Activated effector memory CD4-positive, alpha-beta T cell treated with anti-CD3 and anti-CD28 coated beads, Interleukin-2, amount 50 U/mL, for 16 hours (primary cell): ENCODE data around the gene CYP4F8.
"Not testable (repeated sequence)": the region's sequence is repeated elsewhere in the genome, so short reads cannot be mapped to it uniquely, and the experiment has no call there.

Experiments used
- DNase-seq: peaks from one replicate; pipeline ENCODE4 v3.0.0-alpha.2; 2020

Gene CYP4F8, protein sequence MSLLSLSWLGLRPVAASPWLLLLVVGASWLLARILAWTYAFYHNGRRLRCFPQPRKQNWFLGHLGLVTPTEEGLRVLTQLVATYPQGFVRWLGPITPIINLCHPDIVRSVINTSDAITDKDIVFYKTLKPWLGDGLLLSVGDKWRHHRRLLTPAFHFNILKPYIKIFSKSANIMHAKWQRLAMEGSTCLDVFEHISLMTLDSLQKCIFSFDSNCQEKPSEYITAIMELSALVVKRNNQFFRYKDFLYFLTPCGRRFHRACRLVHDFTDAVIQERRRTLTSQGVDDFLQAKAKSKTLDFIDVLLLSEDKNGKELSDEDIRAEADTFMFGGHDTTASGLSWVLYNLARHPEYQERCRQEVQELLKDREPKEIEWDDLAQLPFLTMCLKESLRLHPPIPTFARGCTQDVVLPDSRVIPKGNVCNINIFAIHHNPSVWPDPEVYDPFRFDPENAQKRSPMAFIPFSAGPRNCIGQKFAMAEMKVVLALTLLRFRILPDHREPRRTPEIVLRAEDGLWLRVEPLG

DNA sequence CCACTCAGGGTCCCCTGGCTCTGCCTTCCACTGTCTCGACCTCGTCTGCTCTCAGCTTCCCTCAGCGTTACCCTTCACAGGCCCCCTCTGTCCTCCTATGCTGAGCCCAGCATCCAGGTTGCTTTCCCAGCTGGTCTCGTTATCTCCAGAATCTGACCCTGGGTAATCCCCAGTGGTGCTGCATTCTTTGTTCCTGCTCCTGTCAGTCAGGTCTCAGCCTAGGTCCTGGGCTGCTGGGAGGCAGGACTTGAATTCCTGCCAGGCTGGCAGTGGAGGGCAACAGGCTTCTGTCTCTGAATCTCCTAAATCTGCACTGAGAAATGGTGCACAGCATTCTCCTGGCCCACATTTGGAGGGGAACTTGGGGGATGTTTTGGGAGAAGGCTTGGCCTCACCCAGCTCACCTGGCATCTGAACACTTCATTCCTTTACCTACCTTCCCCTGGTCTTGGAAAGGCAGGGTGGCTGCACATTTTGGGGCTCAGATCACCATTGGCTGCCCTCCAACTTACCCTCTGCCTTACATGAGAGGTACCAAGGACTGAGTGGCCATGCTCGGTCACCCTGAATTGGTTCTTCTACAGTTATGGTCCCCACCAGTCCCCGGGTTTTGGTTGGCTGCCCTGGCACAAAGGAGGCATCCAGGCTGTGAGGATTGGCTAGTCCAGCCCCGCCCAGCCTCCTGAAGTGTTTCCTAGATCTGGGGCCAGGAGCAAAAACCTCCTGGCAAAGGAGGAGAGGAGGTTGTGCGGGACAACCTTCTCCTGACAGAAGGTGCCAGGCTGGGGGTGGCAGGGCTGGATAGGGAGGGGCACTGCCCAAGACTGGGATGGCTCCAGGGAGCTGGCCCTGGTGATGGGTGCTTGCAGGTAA is at the start of gene CYP4F8:
TSS of gene CYP4F8 (plus strand) at position 712 of the 873 bp plus-strand sequence. CDS start 399 bp downstream, outside the sequence.
- DNase-seq = no peak

DNA sequence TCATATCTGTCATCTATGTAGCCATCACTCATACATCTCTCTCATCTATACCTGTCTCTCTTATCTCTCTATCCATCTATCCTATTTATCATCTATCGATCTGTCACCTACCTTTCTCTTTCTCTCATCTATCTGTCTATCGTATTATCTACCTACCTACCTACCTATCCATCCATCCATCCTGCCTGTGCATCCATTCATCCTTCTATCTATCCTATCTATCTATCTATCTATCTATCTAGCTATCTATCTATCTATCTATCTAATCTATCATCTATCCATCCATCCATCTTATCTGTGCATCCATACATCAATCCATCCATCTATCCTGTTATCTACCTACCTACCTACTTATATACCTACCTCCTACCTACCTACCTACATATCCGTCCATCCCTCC is 44.6 kb upstream of the CYP4F8 start:
- no peak for DNase-seq

GRCh38 chr19:15575406-15575805 is 39.6 kb upstream of the CYP4F8 start:
- DNase-seq = peak; percentile 34

GRCh38 chr19:15576526-15577156 is 38.4 kb upstream of the CYP4F8 start:
- peak; percentile 38 for DNase-seq

GRCh38 chr19:15577184-15577771 is 37.7 kb upstream of the CYP4F8 start:
- DNase-seq = peak; percentile 19

- peak; percentile 57 for DNase-seq
Observed at GRCh38 chr19:15583346-15583745, 31.7 kb upstream of the CYP4F8 start.

DNA sequence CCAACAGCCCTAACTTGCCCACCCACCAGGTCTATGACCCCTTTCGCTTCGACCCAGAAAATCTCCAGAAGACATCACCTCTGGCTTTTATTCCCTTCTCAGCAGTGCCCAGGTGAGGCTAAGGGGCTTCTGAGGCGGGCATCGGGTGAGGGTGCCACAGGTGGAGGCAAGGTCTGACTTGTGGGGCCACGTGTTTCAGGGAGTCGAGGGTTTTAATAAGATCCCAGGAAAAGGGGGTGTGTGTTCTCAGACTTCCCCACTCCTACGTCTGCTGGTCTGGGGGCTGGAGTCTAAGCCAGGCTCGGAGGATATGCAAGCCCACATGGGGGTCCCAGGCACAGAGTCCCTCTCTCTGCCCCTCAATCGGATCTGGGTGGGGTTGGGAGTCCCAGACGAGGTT is 30.9 kb upstream of the CYP4F8 start:
- DNase-seq = peak; percentile 22

- DNase-seq = peak; percentile 93
Observed at GRCh38 chr19:15584541-15585115, 30.4 kb upstream of the CYP4F8 start.

DNA sequence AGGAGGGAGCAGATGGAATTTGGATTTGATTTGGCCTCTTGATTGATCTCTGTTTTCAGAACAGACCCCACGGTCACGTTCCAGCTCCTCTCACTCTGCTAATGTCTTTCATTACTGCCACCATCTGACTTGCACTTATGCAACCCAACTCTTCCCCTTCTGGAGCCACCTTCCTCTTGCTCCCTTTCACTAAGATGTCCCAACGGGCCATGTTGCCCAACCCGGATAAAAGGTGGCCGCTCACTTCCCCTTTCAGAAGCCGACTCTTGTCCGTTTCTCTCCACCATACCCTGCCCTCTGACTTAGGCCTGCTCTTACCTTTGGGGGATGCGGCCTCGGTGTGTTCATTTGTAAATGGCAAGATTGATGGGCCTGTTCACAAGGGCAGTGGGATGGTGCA is 27.4 kb upstream of the CYP4F8 start:
- DNase-seq = no peak

GRCh38 chr19:15588265-15588664 is 26.8 kb upstream of the CYP4F8 start:
- no peak for DNase-seq

DNA sequence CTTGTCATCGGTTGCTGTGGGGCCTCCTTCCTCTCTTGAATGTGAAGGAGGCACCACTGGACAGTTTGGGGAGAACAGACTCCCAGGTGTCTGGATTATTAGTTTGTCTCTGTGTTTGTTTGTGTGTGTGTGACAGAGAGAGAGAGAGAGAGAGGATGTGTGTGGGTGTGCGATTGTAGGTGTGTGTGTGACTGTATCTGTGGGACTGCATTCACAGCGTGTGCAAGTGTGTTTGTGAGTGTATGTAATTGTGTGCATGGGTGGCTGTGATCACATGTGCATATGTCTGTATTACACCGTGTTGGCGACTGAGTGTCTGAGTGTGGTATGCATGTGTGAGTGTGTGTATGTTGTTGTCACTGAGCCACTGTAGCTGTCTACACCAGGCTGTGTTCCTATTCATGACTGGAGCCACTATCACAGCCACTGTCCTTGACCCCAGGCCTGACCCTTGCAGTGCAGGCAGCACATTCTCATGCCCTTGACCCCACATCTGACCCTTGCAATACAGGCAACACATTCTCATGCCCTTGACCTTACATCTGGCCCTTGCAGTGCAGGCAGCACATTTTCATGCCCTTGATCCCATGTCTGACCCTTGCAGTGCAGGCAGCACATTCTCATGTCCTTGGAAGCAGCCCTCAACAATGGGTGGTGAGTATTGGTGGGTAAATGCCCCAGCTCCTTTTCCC is 25.1 kb upstream of the CYP4F8 start:
- DNase-seq = no peak

DNA sequence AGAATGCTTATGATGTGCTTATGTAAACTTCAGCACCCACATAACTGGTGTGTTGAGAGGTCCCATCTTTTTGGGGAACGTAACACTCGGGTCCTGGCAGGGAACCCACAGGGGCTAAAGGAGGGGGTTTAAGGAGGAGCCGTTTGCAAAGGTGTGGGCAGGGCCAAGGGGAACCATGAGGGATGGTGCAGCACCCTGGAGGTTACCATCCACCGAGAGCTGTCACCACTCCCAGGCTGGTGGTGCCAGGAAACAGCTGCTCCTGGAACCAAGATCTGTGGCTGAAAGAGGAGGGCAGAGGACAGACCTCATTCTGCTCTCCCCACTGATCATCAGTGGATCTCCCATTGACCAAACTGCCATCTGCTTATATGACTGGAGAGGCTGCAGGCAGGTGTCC is 23.2 kb upstream of the CYP4F8 start:
- no peak for DNase-seq

DNA sequence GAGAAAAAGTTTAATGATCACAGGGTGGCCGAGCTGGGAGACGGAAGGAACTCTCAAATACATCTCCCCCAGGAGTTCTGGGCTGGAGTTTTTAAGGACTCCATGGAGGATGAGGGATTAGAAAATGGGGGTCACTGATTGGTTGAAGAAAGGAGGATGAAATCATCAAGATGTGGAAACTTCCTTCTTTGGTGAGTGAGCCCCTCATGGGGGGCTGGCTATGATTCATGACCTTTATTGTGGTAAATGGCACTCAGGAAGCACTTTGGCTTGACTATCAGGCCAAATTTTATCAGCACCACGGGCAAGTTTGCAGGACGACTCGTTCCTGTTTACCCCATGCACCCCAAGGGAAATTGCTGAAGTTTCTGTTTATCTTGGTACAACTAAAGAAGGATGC is 22.5 kb upstream of the CYP4F8 start:
- DNase-seq = not testable (repeated sequence)

DNA sequence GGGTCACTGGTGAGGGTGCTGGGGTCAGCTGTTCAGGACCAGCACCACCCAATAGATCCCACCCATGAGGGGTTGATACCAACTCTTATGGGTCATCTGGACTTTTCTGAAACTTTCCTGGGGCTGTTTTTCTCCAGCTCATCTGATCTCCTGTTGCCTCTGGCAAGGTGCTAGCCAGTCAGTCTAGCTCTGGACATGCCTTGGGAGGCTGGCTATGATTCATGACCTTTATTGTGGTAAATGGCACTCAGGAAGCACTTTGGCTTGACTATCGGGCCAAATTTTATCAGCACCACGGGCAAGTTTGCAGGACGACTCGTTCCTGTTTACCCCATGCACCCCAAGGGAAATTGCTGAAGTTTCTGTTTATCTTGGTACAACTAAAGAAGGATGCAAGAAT is 21.3 kb upstream of the CYP4F8 start:
- not testable (repeated sequence) for DNase-seq

DNA sequence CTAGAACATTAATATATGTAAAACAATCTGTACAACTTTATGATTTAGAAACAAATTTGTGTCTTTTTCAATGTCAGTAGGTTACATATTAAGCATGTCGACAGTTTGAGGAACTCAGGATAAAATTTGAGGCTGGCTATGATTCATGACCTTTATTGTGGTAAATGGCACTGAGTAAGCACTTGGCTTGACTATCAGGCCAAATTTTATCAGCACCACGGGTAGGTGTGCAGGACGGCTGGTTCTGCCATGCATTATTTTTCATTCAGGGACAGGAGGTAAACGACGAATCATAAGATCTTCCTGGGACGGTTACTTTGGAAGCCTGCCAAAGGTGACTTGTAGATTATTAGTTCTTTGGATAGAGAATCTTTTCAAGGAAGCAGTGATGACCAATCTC is 19.9 kb upstream of the CYP4F8 start:
- DNase-seq = no peak

GRCh38 chr19:15607978-15608925 is 6.8 kb upstream of the CYP4F8 start:
- DNase-seq = not testable (repeated sequence)

GRCh38 chr19:15609261-15609660 is 5.8 kb upstream of the CYP4F8 start:
- DNase-seq = no peak

- DNase-seq = no peak
Observed at GRCh38 chr19:15612342-15612741, 2.7 kb upstream of the CYP4F8 start.

DNA sequence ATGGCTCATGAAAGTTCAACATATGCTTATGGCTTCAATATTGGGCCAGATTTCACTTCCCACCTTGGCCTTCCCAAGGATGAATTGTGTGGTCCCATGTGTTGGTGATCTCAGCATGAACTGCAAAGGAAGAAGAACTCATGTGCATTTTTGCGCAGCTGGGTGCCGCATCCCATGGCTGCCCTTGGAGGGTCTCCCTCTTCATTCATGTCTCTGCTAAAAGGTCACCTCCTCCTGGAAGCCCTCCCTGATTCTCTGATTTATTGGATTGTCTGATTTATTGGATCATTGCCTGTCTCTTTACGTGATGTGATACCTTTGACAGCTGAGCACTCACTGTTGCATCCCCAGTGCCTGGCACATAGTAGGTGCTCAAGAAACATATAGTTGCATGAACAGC is 1.7 kb upstream of the CYP4F8 start:
- DNase-seq = no peak

GRCh38 chr19:15615526-15615925 is 508 bp downstream of the CYP4F8 start:
- no peak for DNase-seq

GRCh38 chr19:15616183-15616582 is 1.2 kb downstream of the CYP4F8 start:
- no peak for DNase-seq
